Measurements from ENCODE around the gene PIK3R5. TPM values are rescaled to one million over a fixed set of nuclear protein-coding genes. Genes with fewer than 3 reads are reported as not detected.

Gene PIK3R5
- total RNA-seq, 2 donors from 2014 or later = 112 to 119 TPM

GRCh38 chr17:8846768-8847211 is 118.7 kb downstream of the PIK3R5 start:
- Mint-ChIP-seq H3K27ac (no peak overlapping the region), H3K4me1 (ENCODE audit: low read depth in 2 of 2) (no peaks in the 10 kb centered on the region), H3K4me3 (no peak overlapping the region), H3K9me3 (no peaks in the 10 kb centered on the region), H3K27me3 (no peaks in the 10 kb centered on the region), H3K36me3 (no peaks in the 10 kb centered on the region)
- ATAC-seq (no peak), DNase-seq (ENCODE audit: low spot score) (no peak)

DNA sequence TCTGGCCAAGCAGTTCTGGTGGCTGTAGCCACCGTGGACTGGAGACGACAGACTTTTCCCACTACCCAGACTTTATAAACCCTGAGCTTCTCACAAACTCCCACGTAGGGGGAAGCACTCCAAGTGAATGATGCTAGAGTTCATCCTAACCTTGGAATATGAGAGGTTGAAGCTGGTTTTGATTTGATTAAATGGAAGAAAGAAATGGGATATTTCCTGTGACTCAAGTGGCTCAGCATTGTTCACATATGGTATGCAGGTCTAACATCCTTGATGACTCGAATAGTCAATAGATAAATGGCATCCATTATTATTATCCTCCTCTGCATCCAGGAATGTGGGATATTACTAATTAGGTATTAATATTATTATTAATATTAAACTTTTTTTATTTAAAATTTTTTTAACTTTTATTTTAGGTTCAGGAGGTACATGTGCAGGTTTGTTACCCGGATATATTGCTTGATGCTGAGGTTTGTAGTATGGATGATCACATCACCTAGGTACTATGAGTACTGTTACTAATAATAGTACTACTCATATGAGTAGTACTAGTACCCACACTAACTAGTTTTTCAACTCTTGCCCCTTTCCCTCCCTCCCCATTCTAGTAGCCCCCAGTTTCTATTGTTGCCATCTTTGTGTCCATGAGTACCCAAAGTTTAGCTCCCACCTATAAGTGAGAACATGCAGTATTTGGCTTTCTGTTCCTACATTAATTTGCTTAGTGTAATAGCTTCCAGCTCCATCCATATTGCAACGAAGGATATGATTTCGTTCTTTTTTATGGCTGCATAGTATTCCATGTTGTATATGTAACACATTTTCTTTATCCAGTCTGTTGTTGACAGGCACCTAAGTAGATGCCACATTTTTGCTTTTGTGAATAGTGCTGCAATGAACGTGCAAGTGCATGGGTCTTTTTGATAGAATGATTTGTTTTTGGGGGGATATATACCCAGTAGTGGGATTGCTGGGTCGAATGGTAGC is 121.0 kb downstream of the PIK3R5 start:
- ATAC-seq (no peak), DNase-seq (ENCODE audit: low spot score) (no peak)
- H3K4me3 Mint-ChIP-seq = no peak overlapping the region
- H3K27me3 Mint-ChIP-seq = no peaks in the 10 kb centered on the region
- no peak overlapping the region for H3K27ac Mint-ChIP-seq
- no peaks in the 10 kb centered on the region for H3K36me3 Mint-ChIP-seq
- H3K4me1 Mint-ChIP-seq (ENCODE audit: low read depth in 2 of 2) = no peaks in the 10 kb centered on the region
- H3K9me3 Mint-ChIP-seq = no peaks in the 10 kb centered on the region

GRCh38 chr17:8843344-8843743 is 122.2 kb downstream of the PIK3R5 start:
- Mint-ChIP-seq H3K36me3 (no peaks in the 10 kb centered on the region), H3K4me3 (no peak overlapping the region), H3K27me3 (no peaks in the 10 kb centered on the region), H3K27ac (no peak overlapping the region), H3K9me3 (no peaks in the 10 kb centered on the region), H3K4me1 (ENCODE audit: low read depth in 2 of 2) (no peaks in the 10 kb centered on the region)
- no peak for ATAC-seq
- no peak for DNase-seq (ENCODE audit: low spot score)

GRCh38 chr17:8841844-8842243 is 123.7 kb downstream of the PIK3R5 start:
- Mint-ChIP-seq H3K27ac (no peak overlapping the region), H3K27me3 (no peaks in the 10 kb centered on the region), H3K9me3 (no peaks in the 10 kb centered on the region), H3K4me1 (ENCODE audit: low read depth in 2 of 2) (peaks cover 0 to 3% of the 10 kb centered on the region in 2 donors), H3K36me3 (no peaks in the 10 kb centered on the region), H3K4me3 (no peak overlapping the region)
- ATAC-seq = no peak
- no peak for DNase-seq (ENCODE audit: low spot score)

- H3K4me3 Mint-ChIP-seq = no peak overlapping the region
- H3K9me3 Mint-ChIP-seq = no peaks in the 10 kb centered on the region
- H3K36me3 Mint-ChIP-seq = no peaks in the 10 kb centered on the region
- DNase-seq (ENCODE audit: low spot score) (no peak), ATAC-seq (no peak)
- peaks cover 0 to 3% of the 10 kb centered on the region in 2 donors for H3K4me1 Mint-ChIP-seq (ENCODE audit: low read depth in 2 of 2)
- H3K27me3 Mint-ChIP-seq = no peaks in the 10 kb centered on the region
- no peak overlapping the region for H3K27ac Mint-ChIP-seq
Observed at GRCh38 chr17:8839410-8839935, 126.0 kb downstream of the PIK3R5 start.

- Mint-ChIP-seq H3K27me3 (no peaks in the 10 kb centered on the region), H3K4me3 (no peak overlapping the region), H3K4me1 (ENCODE audit: low read depth in 2 of 2) (peaks cover 0 to 3% of the 10 kb centered on the region in 2 donors), H3K27ac (no peak overlapping the region), H3K36me3 (no peaks in the 10 kb centered on the region), H3K9me3 (no peaks in the 10 kb centered on the region)
- ATAC-seq = peak in 1 of 2 donors; percentile 24
- no peak for DNase-seq (ENCODE audit: low spot score)
Observed at GRCh38 chr17:8838551-8839095, 126.9 kb downstream of the PIK3R5 start.

DNA sequence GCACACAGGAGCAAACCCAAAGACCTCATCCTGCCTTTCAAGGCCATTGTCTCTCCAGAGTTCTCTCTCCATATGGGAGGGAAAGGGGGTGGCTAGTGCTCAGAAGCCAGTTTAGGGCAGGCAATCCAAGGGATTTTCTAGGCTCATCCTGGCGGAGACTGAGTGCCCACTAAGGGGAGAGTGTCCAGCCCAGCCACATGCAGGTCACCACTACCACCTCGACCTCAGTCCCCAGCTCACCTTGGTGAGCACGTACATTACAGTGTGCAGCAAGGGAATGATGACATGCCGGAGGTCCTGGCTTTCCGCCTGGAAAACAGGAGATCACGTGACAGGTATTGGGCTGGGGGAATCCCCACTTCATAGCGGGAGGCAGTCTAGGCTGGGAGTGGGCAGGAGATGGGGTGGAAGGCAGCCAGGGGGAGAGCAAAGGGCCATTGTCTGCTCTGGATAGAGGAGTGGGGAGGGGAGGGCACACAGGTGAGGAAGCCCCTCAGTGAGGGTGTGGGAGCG is 127.9 kb downstream of the PIK3R5 start:
- DNase-seq (ENCODE audit: low spot score) (no peak), ATAC-seq (no peak)
- Mint-ChIP-seq H3K4me1 (ENCODE audit: low read depth in 2 of 2) (peaks cover 0 to 3% of the 10 kb centered on the region in 2 donors), H3K36me3 (no peaks in the 10 kb centered on the region), H3K27ac (no peak overlapping the region), H3K9me3 (no peaks in the 10 kb centered on the region), H3K27me3 (no peaks in the 10 kb centered on the region), H3K4me3 (no peak overlapping the region)

- no peaks in the 10 kb centered on the region for H3K36me3 Mint-ChIP-seq
- DNase-seq (ENCODE audit: low spot score) (no peak), ATAC-seq (no peak)
- H3K4me3 Mint-ChIP-seq = no peak overlapping the region
- no peak overlapping the region for H3K27ac Mint-ChIP-seq
- H3K4me1 Mint-ChIP-seq (ENCODE audit: low read depth in 2 of 2) = peaks cover 0 to 3% of the 10 kb centered on the region in 2 donors
- no peaks in the 10 kb centered on the region for H3K27me3 Mint-ChIP-seq
- no peaks in the 10 kb centered on the region for H3K9me3 Mint-ChIP-seq
Observed at GRCh38 chr17:8836821-8837562, 128.5 kb downstream of the PIK3R5 start.

DNA sequence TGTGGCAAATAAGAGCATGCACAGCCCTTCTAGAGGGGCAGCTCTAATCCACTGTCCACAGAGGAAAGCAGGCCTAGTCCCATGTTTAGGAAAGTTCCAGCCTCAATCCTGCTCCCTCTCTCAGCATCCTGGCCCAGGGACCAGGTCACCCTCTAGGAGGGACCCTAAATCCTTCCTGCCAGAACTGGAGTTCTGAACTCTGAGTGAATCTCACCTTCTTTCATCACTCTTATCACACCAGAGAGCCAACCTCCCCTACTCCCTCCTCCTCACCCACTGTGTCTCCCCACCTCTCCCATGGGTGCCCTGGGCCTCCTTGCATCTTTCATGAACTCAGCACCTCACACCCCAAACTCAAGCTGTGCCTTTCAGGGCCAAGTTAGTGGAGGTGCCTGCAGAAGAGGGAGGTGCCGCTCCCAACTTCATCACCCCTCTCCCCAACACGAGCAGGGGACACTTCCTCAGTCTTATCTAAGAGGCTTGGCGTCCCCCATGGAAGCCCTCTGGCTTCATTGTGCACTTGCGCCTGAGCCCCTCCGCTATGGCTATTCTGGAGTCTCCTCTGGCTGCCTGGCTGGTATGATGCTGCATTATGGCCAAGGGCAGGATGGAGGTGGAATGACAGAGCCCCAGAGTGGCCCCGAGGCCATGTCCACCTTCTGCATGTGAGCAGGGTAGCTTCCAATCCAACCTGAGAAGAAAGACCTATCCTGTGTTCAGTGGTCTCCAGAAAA is 129.7 kb downstream of the PIK3R5 start:
- Mint-ChIP-seq H3K36me3 (no peaks in the 10 kb centered on the region), H3K27me3 (no peaks in the 10 kb centered on the region)

GRCh38 chr17:8835106-8835505 is 130.4 kb downstream of the PIK3R5 start:
- H3K27me3 Mint-ChIP-seq = no peaks in the 10 kb centered on the region
- ATAC-seq = no peak
- H3K4me1 Mint-ChIP-seq (ENCODE audit: low read depth in 2 of 2) = peaks cover 0 to 3% of the 10 kb centered on the region in 2 donors
- no peak overlapping the region for H3K4me3 Mint-ChIP-seq
- H3K36me3 Mint-ChIP-seq = no peaks in the 10 kb centered on the region
- no peak overlapping the region for H3K27ac Mint-ChIP-seq
- no peak for DNase-seq (ENCODE audit: low spot score)
- H3K9me3 Mint-ChIP-seq = no peaks in the 10 kb centered on the region

More for the DNA sequence above, 129.7 kb downstream of the PIK3R5 start:
- Mint-ChIP-seq H3K4me1 (ENCODE audit: low read depth in 2 of 2) (peaks cover 0 to 3% of the 10 kb centered on the region in 2 donors), H3K4me3 (no peak overlapping the region), H3K9me3 (no peaks in the 10 kb centered on the region), H3K27ac (no peak overlapping the region)
- DNase-seq (ENCODE audit: low spot score) = no peak
- ATAC-seq = no peak

DNA sequence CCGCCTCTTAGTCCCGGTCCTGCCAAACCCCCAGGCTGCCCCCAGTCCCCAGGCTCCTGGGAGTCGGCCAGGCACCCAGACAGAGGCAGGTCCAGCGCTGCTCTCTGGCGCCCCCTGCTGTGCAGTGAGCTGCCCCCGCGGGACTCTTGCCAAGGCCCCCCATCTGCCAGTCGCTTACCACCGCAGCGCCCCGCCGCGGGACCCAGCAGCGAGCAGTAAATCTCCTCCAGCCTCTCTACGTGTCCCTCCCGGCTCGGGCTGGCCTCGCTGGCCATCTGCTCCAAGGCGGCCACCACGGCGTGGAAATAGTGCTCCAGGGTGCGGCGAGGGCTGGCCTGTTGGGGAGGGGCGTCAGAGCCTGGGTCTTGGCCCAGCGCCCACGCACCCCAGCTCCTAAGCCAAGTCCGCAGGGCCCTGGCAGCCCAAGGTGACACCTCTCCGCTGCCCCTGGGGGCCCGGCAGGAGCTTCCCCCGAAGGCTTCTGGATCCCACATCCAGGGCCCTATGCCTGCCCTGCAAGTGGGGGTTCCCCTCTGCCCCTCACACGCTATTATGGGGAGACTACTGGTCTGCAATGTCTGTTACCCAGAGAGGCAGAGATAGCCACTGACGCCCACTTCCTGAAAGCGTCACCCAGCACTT is 132.7 kb downstream of the PIK3R5 start:
- Mint-ChIP-seq H3K27ac (no peak overlapping the region), H3K27me3 (no peaks in the 10 kb centered on the region), H3K4me3 (no peak overlapping the region), H3K9me3 (no peaks in the 10 kb centered on the region), H3K36me3 (no peaks in the 10 kb centered on the region), H3K4me1 (ENCODE audit: low read depth in 2 of 2) (peaks cover 0 to 3% of the 10 kb centered on the region in 2 donors)
- ATAC-seq = no peak
- DNase-seq (ENCODE audit: low spot score) = no peak

GRCh38 chr17:8831234-8831849 is 134.2 kb downstream of the PIK3R5 start:
- DNase-seq (ENCODE audit: low spot score) (no peak), ATAC-seq (no peak)
- no peak overlapping the region for H3K4me3 Mint-ChIP-seq
- no peak overlapping the region for H3K27ac Mint-ChIP-seq
- peaks cover 0 to 3% of the 10 kb centered on the region in 2 donors for H3K4me1 Mint-ChIP-seq (ENCODE audit: low read depth in 2 of 2)
- H3K36me3 Mint-ChIP-seq = no peaks in the 10 kb centered on the region
- no peaks in the 10 kb centered on the region for H3K27me3 Mint-ChIP-seq
- no peaks in the 10 kb centered on the region for H3K9me3 Mint-ChIP-seq

Data from natural killer cell treated with Interleukin-12 subunit alpha and Interleukin-12 subunit beta and Interleukin-15 and Interleukin-18, amount 100 ng/mL, for 72 hours (primary cell).